ENCODE data around the gene BNC2. TPM values are rescaled to one million over a fixed set of nuclear protein-coding genes. Genes with fewer than 3 reads are reported as not detected.

BNC2 gene
- total RNA-seq, 1 experiment from 2014 or later, result 43.6 TPM

- Histone ChIP-seq H3K79me2 (ENCODE audit: insufficient read depth, low read length) (no peaks in the 10 kb centered on the region), H3K18ac (ENCODE audit: insufficient read length, low read depth, low read length) (no peak overlapping the region), H3K79me1 (ENCODE audit: insufficient read depth, low read depth, low read length, poor library complexity, severe bottlenecking) (no peaks in the 10 kb centered on the region), H2BK20ac (ENCODE audit: low read depth, low read length, poor library complexity, severe bottlenecking) (no peak overlapping the region), H2AFZ (ENCODE audit: low read length) (no peak overlapping the region), H4K91ac (ENCODE audit: insufficient read length, low read depth, low read length) (no peak overlapping the region), H3K4me1 (ENCODE audit: insufficient read depth, low read length) (no peaks in the 10 kb centered on the region), H2BK5ac (ENCODE audit: insufficient read length, low read length) (no peak overlapping the region), H3K27me3 (ENCODE audit: insufficient read depth, low read length) (no peaks in the 10 kb centered on the region), H3K4ac (ENCODE audit: low read depth, low read length) (no peak overlapping the region), H3K4me2 (ENCODE audit: insufficient read depth, insufficient read length, low read length) (no peak overlapping the region), H2AK5ac (ENCODE audit: insufficient read length, low read length) (no peak overlapping the region), H3K9ac (ENCODE audit: extremely low read depth, insufficient read length, low read length) (no peak overlapping the region), H3K23ac (ENCODE audit: insufficient read length, low read depth, low read length) (no peak overlapping the region), H3K27ac (ENCODE audit: insufficient read length, low read depth, low read length) (no peak overlapping the region), H3K56ac (ENCODE audit: insufficient read length, low read depth, low read length) (no peak overlapping the region), H4K8ac (replicated peaks; ENCODE audit: insufficient read length, low read depth, low read length) (no peak overlapping the region), H3K9me3 (ENCODE audit: control insufficient read depth, low read depth, low read length) (no peaks in the 10 kb centered on the region), H4K20me1 (ENCODE audit: control insufficient read depth, insufficient read depth, insufficient read length) (no peaks in the 10 kb centered on the region), H3T11ph (ENCODE audit: low read length) (no peak overlapping the region), H4K5ac (ENCODE audit: insufficient read length, low read depth, low read length) (no peak overlapping the region), H2BK15ac (ENCODE audit: low read depth, low read length) (no peak overlapping the region), H3K14ac (ENCODE audit: insufficient read depth, low read length) (no peak overlapping the region; the same call in 1 of the 2 replicates), H2BK12ac (ENCODE audit: insufficient read length, low read depth, low read length) (no peak overlapping the region), H2BK120ac (ENCODE audit: low read depth, low read length, poor library complexity, severe bottlenecking) (no peak overlapping the region), H3K23me2 (ENCODE audit: insufficient read length, low read depth, low read length, poor library complexity, severe bottlenecking) (no peaks in the 10 kb centered on the region)
- peaks cover 13 to 25% of the 10 kb centered on the region in 2 experiments for H3K4me1 Mint-ChIP-seq
- no peaks in the 10 kb centered on the region for H3K36me3 Mint-ChIP-seq (ENCODE audit: insufficient read depth in 1 of 3, low read depth in 3 of 3)
- no peak for DNase-seq
- H3K4me3 Mint-ChIP-seq, result no peak overlapping the region
- H3K27ac Mint-ChIP-seq, result peak overlapping the region in 2 of 3 experiments; percentile 64 to 76; a peak in 3 of 7 replicates
- no peaks in the 10 kb centered on the region for H3K9me3 Mint-ChIP-seq
- H3K27me3 Mint-ChIP-seq (ENCODE audit: low read depth), result no peaks in the 10 kb centered on the region
- TF ChIP-seq, protein P1, sequence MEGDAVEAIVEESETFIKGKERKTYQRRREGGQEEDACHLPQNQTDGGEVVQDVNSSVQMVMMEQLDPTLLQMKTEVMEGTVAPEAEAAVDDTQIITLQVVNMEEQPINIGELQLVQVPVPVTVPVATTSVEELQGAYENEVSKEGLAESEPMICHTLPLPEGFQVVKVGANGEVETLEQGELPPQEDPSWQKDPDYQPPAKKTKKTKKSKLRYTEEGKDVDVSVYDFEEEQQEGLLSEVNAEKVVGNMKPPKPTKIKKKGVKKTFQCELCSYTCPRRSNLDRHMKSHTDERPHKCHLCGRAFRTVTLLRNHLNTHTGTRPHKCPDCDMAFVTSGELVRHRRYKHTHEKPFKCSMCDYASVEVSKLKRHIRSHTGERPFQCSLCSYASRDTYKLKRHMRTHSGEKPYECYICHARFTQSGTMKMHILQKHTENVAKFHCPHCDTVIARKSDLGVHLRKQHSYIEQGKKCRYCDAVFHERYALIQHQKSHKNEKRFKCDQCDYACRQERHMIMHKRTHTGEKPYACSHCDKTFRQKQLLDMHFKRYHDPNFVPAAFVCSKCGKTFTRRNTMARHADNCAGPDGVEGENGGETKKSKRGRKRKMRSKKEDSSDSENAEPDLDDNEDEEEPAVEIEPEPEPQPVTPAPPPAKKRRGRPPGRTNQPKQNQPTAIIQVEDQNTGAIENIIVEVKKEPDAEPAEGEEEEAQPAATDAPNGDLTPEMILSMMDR (conservative IDR thresholded peaks at IDR 0.05), result no peak
- no CpG with 5 or more reads among the region's 13 CpGs for WGBS (ENCODE audit: extremely low coverage, insufficient read length, low lambda C conversion rate)
These were observed 339.5 kb downstream of the BNC2 start for GRCh38 chr9:16530669-16531642.

Data from H9 (cell line).